ENCODE measurements around the gene WASF3.

WASF3 gene

GRCh38 chr13:26557393-26558073 is at the start of gene WASF3:
WASF3 (plus strand) TSS chr13:26557683; CDS start chr13:26642271, 84,588 bp downstream.
- in situ Hi-C loops (cut with MboI; ENCODE audit: low pct_unique_long_range_greater_than_20kb, low sequenced_read_pairs) = no loop called here
- peak; percentile 95 for DNase-seq

GRCh38 chr13:26508885-26509284 is 48.6 kb upstream of the WASF3 start:
- DNase-seq = no peak
- in situ Hi-C loops (cut with MboI; ENCODE audit: low pct_unique_long_range_greater_than_20kb, low sequenced_read_pairs) = no loop called here

GRCh38 chr13:26509491-26509890 is 48.0 kb upstream of the WASF3 start:
- DNase-seq = no peak
- in situ Hi-C loops (cut with MboI; ENCODE audit: low pct_unique_long_range_greater_than_20kb, low sequenced_read_pairs) = no loop called here

- in situ Hi-C loops (cut with MboI; ENCODE audit: low pct_unique_long_range_greater_than_20kb, low sequenced_read_pairs) = no loop called here
- no peak for DNase-seq
Measured at GRCh38 chr13:26513931-26514330, 43.6 kb upstream of the WASF3 start.

- DNase-seq = no peak
- in situ Hi-C loops (cut with MboI; ENCODE audit: low pct_unique_long_range_greater_than_20kb, low sequenced_read_pairs) = no loop called here
Measured at GRCh38 chr13:26515721-26516120, 41.8 kb upstream of the WASF3 start.

- DNase-seq = no peak
- in situ Hi-C loops (cut with MboI; ENCODE audit: low pct_unique_long_range_greater_than_20kb, low sequenced_read_pairs) = no loop called here
Measured at GRCh38 chr13:26517936-26518335, 39.5 kb upstream of the WASF3 start.

GRCh38 chr13:26518451-26518959 is 39.0 kb upstream of the WASF3 start:
- in situ Hi-C loops (cut with MboI; ENCODE audit: low pct_unique_long_range_greater_than_20kb, low sequenced_read_pairs) = no loop called here
- no peak for DNase-seq

- in situ Hi-C loops (cut with MboI; ENCODE audit: low pct_unique_long_range_greater_than_20kb, low sequenced_read_pairs) = no loop called here
Measured at GRCh38 chr13:26522571-26522970, 34.9 kb upstream of the WASF3 start.

GRCh38 chr13:26523007-26523406 is 34.5 kb upstream of the WASF3 start:
- DNase-seq = no peak
- in situ Hi-C loops (cut with MboI; ENCODE audit: low pct_unique_long_range_greater_than_20kb, low sequenced_read_pairs) = no loop called here

More at GRCh38 chr13:26522571-26522970, 34.9 kb upstream of the WASF3 start:
- DNase-seq = no peak

GRCh38 chr13:26525528-26525927 is 32.0 kb upstream of the WASF3 start:
- no peak for DNase-seq
- in situ Hi-C loops (cut with MboI; ENCODE audit: low pct_unique_long_range_greater_than_20kb, low sequenced_read_pairs) = no loop called here

GRCh38 chr13:26526702-26527216 is 30.7 kb upstream of the WASF3 start:
- no peak for DNase-seq
- in situ Hi-C loops (cut with MboI; ENCODE audit: low pct_unique_long_range_greater_than_20kb, low sequenced_read_pairs) = no loop called here

GRCh38 chr13:26528527-26528926 is 29.0 kb upstream of the WASF3 start:
- in situ Hi-C loops (cut with MboI; ENCODE audit: low pct_unique_long_range_greater_than_20kb, low sequenced_read_pairs) = no loop called here

GRCh38 chr13:26529441-26529840 is 28.0 kb upstream of the WASF3 start:
- DNase-seq = peak; percentile 69
- in situ Hi-C loops (cut with MboI; ENCODE audit: low pct_unique_long_range_greater_than_20kb, low sequenced_read_pairs) = no loop called here

More at GRCh38 chr13:26528527-26528926, 29.0 kb upstream of the WASF3 start:
- DNase-seq = no peak

GRCh38 chr13:26531742-26532141 is 25.7 kb upstream of the WASF3 start:
- DNase-seq = no peak
- in situ Hi-C loops (cut with MboI; ENCODE audit: low pct_unique_long_range_greater_than_20kb, low sequenced_read_pairs) = no loop called here

GRCh38 chr13:26534036-26534726 is 23.3 kb upstream of the WASF3 start:
- in situ Hi-C loops (cut with MboI; ENCODE audit: low pct_unique_long_range_greater_than_20kb, low sequenced_read_pairs) = no loop called here
- DNase-seq = no peak

- no peak for DNase-seq
- in situ Hi-C loops (cut with MboI; ENCODE audit: low pct_unique_long_range_greater_than_20kb, low sequenced_read_pairs) = no loop called here
Measured at GRCh38 chr13:26538363-26539317, 18.8 kb upstream of the WASF3 start.

GRCh38 chr13:26539738-26540292 is 17.7 kb upstream of the WASF3 start:
- in situ Hi-C loops (cut with MboI; ENCODE audit: low pct_unique_long_range_greater_than_20kb, low sequenced_read_pairs) = no loop called here
- no peak for DNase-seq

- in situ Hi-C loops (cut with MboI; ENCODE audit: low pct_unique_long_range_greater_than_20kb, low sequenced_read_pairs) = no loop called here
- no peak for DNase-seq
Measured at GRCh38 chr13:26540334-26540733, 17.1 kb upstream of the WASF3 start.

- in situ Hi-C loops (cut with MboI; ENCODE audit: low pct_unique_long_range_greater_than_20kb, low sequenced_read_pairs) = no loop called here
- DNase-seq = no peak
Measured at GRCh38 chr13:26541041-26541440, 16.4 kb upstream of the WASF3 start.
